Liver (tissue), 9 donors: ENCODE data around the gene CCDC136. TPM values are rescaled to one million over a fixed set of nuclear protein-coding genes. Genes with fewer than 3 reads are reported as not detected.

Experiments used
- DNase-seq: peaks from one replicate; pipeline ENCODE4 v3.0.0-alpha.2; 2017; ENCODE audit warnings: low spot score
- H3K27ac ChIP-seq, 2 donors: one replicate each; pipeline ENCODE4 v1.7.0; 2013; ENCODE audit warnings: inconsistent platforms in 2 of 2, low read length in 2 of 2, control low read depth in 1 of 2, low read depth in 1 of 2, mild to moderate bottlenecking in 1 of 2
- H3K27me3 ChIP-seq, 4 donors: one replicate each; pipeline versions ENCODE4 v1.6.1 to v1.7.0; 2013; ENCODE audit warnings: low read length in 3 of 4, inconsistent platforms in 1 of 4, mild to moderate bottlenecking in 1 of 4, moderate library complexity in 1 of 4; ENCODE audit not compliant: control insufficient read depth in 4 of 4, insufficient read depth in 4 of 4
- H3K36me3 ChIP-seq, 4 donors: one replicate each; pipeline versions ENCODE4 v1.6.1 to v1.7.0; 2013; ENCODE audit warnings: low read length in 3 of 4, mild to moderate bottlenecking in 3 of 4, low read depth in 1 of 4, moderate library complexity in 1 of 4; ENCODE audit not compliant: control insufficient read depth in 4 of 4, insufficient read depth in 3 of 4
- H3K4me1 ChIP-seq, 4 donors: one replicate each; pipeline versions ENCODE4 v1.6.1 to v1.7.0; 2013; ENCODE audit warnings: low read length in 3 of 4, mild to moderate bottlenecking in 3 of 4, moderate library complexity in 1 of 4; ENCODE audit not compliant: control insufficient read depth in 4 of 4, insufficient read depth in 4 of 4
- H3K4me3 ChIP-seq, 3 donors: one replicate each; pipeline versions ENCODE4 v1.6.1 to v1.7.0; 2013; ENCODE audit warnings: low read length in 3 of 3, control low read depth in 1 of 3, low read depth in 1 of 3, mild to moderate bottlenecking in 1 of 3
- H3K9ac ChIP-seq, 2 donors: one replicate each; pipeline ENCODE4 v1.7.0; 2013; ENCODE audit warnings: low read length in 2 of 2, mild to moderate bottlenecking in 2 of 2, moderate library complexity in 2 of 2, control low read depth in 1 of 2, low read depth in 1 of 2
- H3K9me3 ChIP-seq, 4 donors: one replicate each; pipeline versions ENCODE4 v1.6.1 to v1.7.0; 2013; ENCODE audit warnings: low read length in 3 of 4; ENCODE audit not compliant: control insufficient read depth in 4 of 4
- ATF3 ChIP-seq: IDR thresholded peaks from 2 replicates; pipeline ENCODE4 v1.6.1; 2016; ENCODE audit warnings: antibody characterized with exemption
- CTCF ChIP-seq: fragments of 150-350 bp; IDR thresholded peaks from 2 replicates; pipeline ENCODE4 v1.5.1; 2017; ENCODE audit warnings: improper control_type of control experiment, low read depth, low read length; ENCODE audit not compliant: missing input control
- EGR1 ChIP-seq, 2 donors: IDR thresholded peaks; 2 replicates each; pipeline ENCODE4 v1.6.1; 2016 to 2018; ENCODE audit warnings: antibody characterized with exemption in 2 of 2, low read depth in 2 of 2
- FOXA1 ChIP-seq: IDR thresholded peaks from 2 replicates; pipeline ENCODE4 v1.6.1; 2016; ENCODE audit warnings: antibody characterized with exemption
- FOXA2 ChIP-seq: IDR thresholded peaks from 2 replicates; pipeline ENCODE4 v1.6.1; 2016; ENCODE audit warnings: antibody characterized with exemption
- HNF4G ChIP-seq: IDR thresholded peaks from 2 replicates; pipeline ENCODE4 v1.6.1; 2016; ENCODE audit warnings: antibody characterized with exemption
- JUND ChIP-seq, 2 donors: IDR thresholded peaks; 2 replicates each; pipeline ENCODE4 v1.6.1; 2016; ENCODE audit warnings: antibody characterized with exemption in 2 of 2
- MAX ChIP-seq: IDR thresholded peaks from 2 replicates; pipeline ENCODE4 v1.6.1; 2016; ENCODE audit warnings: antibody characterized with exemption
- NR2F2 ChIP-seq: IDR thresholded peaks from 2 replicates; pipeline ENCODE4 v1.6.1; 2016; ENCODE audit warnings: antibody characterized with exemption
- RAD21 ChIP-seq, 2 donors: IDR thresholded peaks; 2 replicates each; pipeline ENCODE4 v1.6.1; 2016; ENCODE audit warnings: antibody characterized with exemption in 2 of 2, mild to moderate bottlenecking in 2 of 2
- REST ChIP-seq: IDR thresholded peaks from 2 replicates; pipeline ENCODE4 v1.6.1; 2016; ENCODE audit warnings: antibody characterized with exemption, mild to moderate bottlenecking
- RXRA ChIP-seq, 2 donors: IDR thresholded peaks; 2 replicates each; pipeline ENCODE4 v1.6.1; 2017 to 2018; ENCODE audit warnings: antibody characterized with exemption in 2 of 2, mild to moderate bottlenecking in 1 of 2
- SP1 ChIP-seq: IDR thresholded peaks from 2 replicates; pipeline ENCODE4 v1.6.1; 2018; ENCODE audit warnings: antibody characterized with exemption, mild to moderate bottlenecking
- TAF1 ChIP-seq: conservative IDR thresholded peaks from 2 replicates; pipeline ENCODE4 v1.6.1; 2016; ENCODE audit warnings: antibody characterized with exemption, mild to moderate bottlenecking
- YY1 ChIP-seq: IDR thresholded peaks from 2 replicates; pipeline ENCODE4 v1.6.1; 2016; ENCODE audit warnings: antibody characterized with exemption, mild to moderate bottlenecking
- WGBS: extraction: QIAGEN DNeasy Blood & Tissue Kit; methylation state at CpG from one replicate; pipeline ENCODE4 v1.1.7; 2013; 5-methylcytosine and 5-hydroxymethylcytosine counted together
- polyA plus RNA-seq, 2 donors: library from polyadenylated mRNA; stranded (reverse) in 1 of 2; unstranded in 1 of 2; fragments of 200-250 nt in 1 of 2; fragments of >200 nt in 1 of 2; fragmentation: Nextera tagmentation in 1 of 2; extraction: Ambion mirVana in 1 of 2; gene quantifications; one replicate each; pipeline versions ENCODE4 v1.2.1 to v1.2.3, GENCODE V29; 2013 to 2015
- total RNA-seq, 2 donors: library from RNA; depleted of rRNA; stranded (reverse); fragments of >200 nt; gene quantifications; one replicate each; pipeline ENCODE4 v1.2.3, GENCODE V29; 2014
- donor health status: healthy.
- donor health status: healthy.
- donor health status: healthy.
- donor health status: healthy.
- donor health status: healthy.

Gene CCDC136
- total and polyA plus RNA-seq, 4 donors = 0.09 to 0.59 (median 0.22) TPM

GRCh38 chr7:128795129-128795528, 3.4 kb downstream of the CCDC136 start:
- no peak overlapping the region for H3K27ac ChIP-seq
- 93% methylated on average over 4 of the region's 4 CpGs for WGBS
- no peaks in the 10 kb centered on the region for H3K36me3 ChIP-seq
- no peaks in the 10 kb centered on the region for H3K27me3 ChIP-seq
- H3K9me3 ChIP-seq = no peaks in the 10 kb centered on the region
- H3K4me3 ChIP-seq = no peak overlapping the region
- peaks cover 2 to 12% (median 6%) of the 10 kb centered on the region in 4 donors for H3K4me1 ChIP-seq
- TF ChIP-seq CTCF (no peak), SP1 (no peak), EGR1 (IDR thresholded peaks at IDR 0.05; ENCODE audit: low read depth in 2 of 2) (no peak), MAX (no peak), REST (no peak), RAD21 (IDR thresholded peaks at IDR 0.05) (no peak), YY1 (no peak), NR2F2 (no peak), FOXA2 (no peak), HNF4G (no peak)
- DNase-seq = no peak
- H3K9ac ChIP-seq = no peak overlapping the region

- Histone ChIP-seq H3K27ac (no peak overlapping the region), H3K27me3 (no peaks in the 10 kb centered on the region), H3K4me3 (no peak overlapping the region), H3K36me3 (no peaks in the 10 kb centered on the region), H3K9me3 (no peaks in the 10 kb centered on the region), H3K9ac (no peak overlapping the region), H3K4me1 (peaks cover 0 to 6% (median 4%) of the 10 kb centered on the region in 4 donors)
- WGBS = 87% methylated on average over 5 of the region's 5 CpGs
- DNase-seq = no peak
- TF ChIP-seq JUND (IDR thresholded peaks at IDR 0.05) (no peak), SP1 (no peak), HNF4G (no peak), ATF3 (no peak), CTCF (no peak), MAX (no peak), RXRA (IDR thresholded peaks at IDR 0.05) (no peak), TAF1 (no peak), FOXA1 (no peak)
These were observed 4.6 kb downstream of the CCDC136 start for GRCh38 chr7:128796327-128796726.
